Measurements from ENCODE around the gene ELOF1. TPM values are rescaled to one million over a fixed set of nuclear protein-coding genes. Genes with fewer than 3 reads are reported as not detected.
"Not testable (repeated sequence)": the region's sequence is repeated elsewhere in the genome, so short reads cannot be mapped to it uniquely, and the experiment has no call there.

The ELOF1 gene
- 70.5 TPM for polyA plus RNA-seq (2013, experiment 1 of 2)
- 70.0 TPM for polyA plus RNA-seq (2013, experiment 2 of 2)

- H3K79me1 ChIP-seq (replicated peaks; ENCODE audit: low read length, poor library complexity, severe bottlenecking): peaks cover 22% of the 10 kb centered on the region
- peak within 1 kb of the TSS; percentile 47 for H4K8ac ChIP-seq (ENCODE audit: low read length)
- no peak within 1 kb of the TSS for H2BK12ac ChIP-seq (ENCODE audit: low read length in 2 of 2)
- H2BK15ac ChIP-seq (ENCODE audit: low read depth, poor library complexity, severe bottlenecking): no peak within 1 kb of the TSS
- H3K23ac ChIP-seq (ENCODE audit: low read length in 2 of 2): no peak within 1 kb of the TSS
- 11% methylated on average over 49 of the region's 57 CpGs for WGBS
- H2AK5ac ChIP-seq (ENCODE audit: low read length, severe bottlenecking): no peak within 1 kb of the TSS
- no peaks in the 10 kb centered on the region for H3K9me3 ChIP-seq (ENCODE audit: control insufficient read depth, low read length)
- peak within 1 kb of the TSS in 1 of 2 experiments; percentile 38 for H3K18ac ChIP-seq (ENCODE audit: low read depth in 1 of 2, low read length in 2 of 2)
- H3K27ac ChIP-seq (ENCODE audit: low read length, poor library complexity, severe bottlenecking): peak within 1 kb of the TSS; percentile 22
- peak within 1 kb of the TSS; percentile 81 to 99 for H3K4me3 ChIP-seq (ENCODE audit: insufficient read depth in 1 of 2, low read depth in 1 of 2, low read length in 2 of 2)
- H3K27me3 ChIP-seq (ENCODE audit: control insufficient read depth in 1 of 2, insufficient read depth in 1 of 2, low read length in 2 of 2): no peaks in the 10 kb centered on the region
- DNase-seq: peak; percentile 98
- peak within 1 kb of the TSS in 1 of 2 experiments; percentile 58 for H3K4ac ChIP-seq (ENCODE audit: low read depth in 1 of 2, low read length in 2 of 2)
- H3K4me1 ChIP-seq (ENCODE audit: control insufficient read depth, insufficient read depth, low read depth, low read length): peaks cover 9% of the 10 kb centered on the region
- no peak within 1 kb of the TSS for H4K91ac ChIP-seq (ENCODE audit: low read length)
- H2BK120ac ChIP-seq (ENCODE audit: low read depth, low read length): no peak within 1 kb of the TSS
- peak within 1 kb of the TSS; percentile 96 for H3K9ac ChIP-seq (ENCODE audit: low read length)
- peak within 1 kb of the TSS; percentile 87 for H3K4me2 ChIP-seq (ENCODE audit: low read length, poor library complexity, severe bottlenecking)
- H2BK5ac ChIP-seq (ENCODE audit: low read depth, low read length, poor library complexity, severe bottlenecking): no peak within 1 kb of the TSS
- peak within 1 kb of the TSS; percentile 46 for H2AFZ ChIP-seq (ENCODE audit: low read depth, low read length)
- H3K36me3 ChIP-seq (ENCODE audit: control insufficient read depth in 1 of 2, insufficient read depth in 2 of 2, low read depth in 1 of 2, low read length in 2 of 2): peaks cover 14 to 24% of the 10 kb centered on the region in 2 experiments
- H3K14ac ChIP-seq (ENCODE audit: low read length in 2 of 2): peak within 1 kb of the TSS in 1 of 2 experiments; percentile 58
Measured at GRCh38 chr19:11558881-11559828, at the start of gene ELOF1. Gene ELOF1, minus strand, starts transcription at chr19:11559230. Its CDS starts 4,883 bp downstream, at chr19:11554347.

- no peak for DNase-seq
- WGBS: 97% methylated on average over 8 of the region's 8 CpGs
Measured at GRCh38 chr19:11606484-11606883, 47.5 kb upstream of the ELOF1 start.

DNA sequence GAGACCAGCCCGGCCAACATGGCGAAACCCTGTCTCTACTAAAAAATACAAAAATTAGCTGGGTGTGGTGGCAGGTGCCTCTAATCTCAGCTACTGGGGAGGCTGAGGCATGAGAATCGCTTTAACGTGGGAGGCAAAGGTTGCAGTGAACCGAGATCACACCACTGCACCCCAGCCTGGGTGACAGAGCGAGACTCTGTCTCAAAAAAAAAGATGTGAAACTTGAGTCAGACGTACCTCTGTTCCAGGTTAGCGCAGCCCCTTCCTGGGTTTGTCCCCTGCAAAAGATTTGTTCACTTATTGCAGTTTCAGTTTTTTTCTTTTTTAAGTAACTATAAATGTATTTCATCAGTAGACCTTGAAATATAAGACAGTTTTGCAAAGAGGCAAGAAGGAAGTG is 40.7 kb upstream of the ELOF1 start:
- H3K14ac ChIP-seq (ENCODE audit: low read length in 2 of 2); H2BK120ac ChIP-seq (ENCODE audit: low read depth, low read length); H2BK5ac ChIP-seq (ENCODE audit: low read depth, low read length, poor library complexity, severe bottlenecking); H4K8ac ChIP-seq (ENCODE audit: low read length); H2AFZ ChIP-seq (ENCODE audit: low read depth, low read length); DNase-seq; H3K4ac ChIP-seq (ENCODE audit: low read depth in 1 of 2, low read length in 2 of 2); H3K4me2 ChIP-seq (ENCODE audit: low read length, poor library complexity, severe bottlenecking); H3K18ac ChIP-seq (ENCODE audit: low read depth in 1 of 2, low read length in 2 of 2); H2AK5ac ChIP-seq (ENCODE audit: low read length, severe bottlenecking); H3K9me3 ChIP-seq (ENCODE audit: control insufficient read depth, low read length); H2BK12ac ChIP-seq (ENCODE audit: low read length in 2 of 2); H3K9ac ChIP-seq (ENCODE audit: low read length); H3K27ac ChIP-seq (ENCODE audit: low read length, poor library complexity, severe bottlenecking); H3K27me3 ChIP-seq (ENCODE audit: control insufficient read depth in 1 of 2, insufficient read depth in 1 of 2, low read length in 2 of 2); H3K4me3 ChIP-seq (ENCODE audit: insufficient read depth in 1 of 2, low read depth in 1 of 2, low read length in 2 of 2); H3K4me1 ChIP-seq (ENCODE audit: control insufficient read depth, insufficient read depth, low read depth, low read length); H3K23ac ChIP-seq (ENCODE audit: low read length in 2 of 2); H3K79me1 ChIP-seq (replicated peaks; ENCODE audit: low read length, poor library complexity, severe bottlenecking); H2BK15ac ChIP-seq (ENCODE audit: low read depth, poor library complexity, severe bottlenecking); H4K91ac ChIP-seq (ENCODE audit: low read length): not testable (repeated sequence)
- 99% methylated on average over 7 of the region's 8 CpGs for WGBS
- H3K36me3 ChIP-seq (ENCODE audit: control insufficient read depth in 1 of 2, insufficient read depth in 2 of 2, low read depth in 1 of 2, low read length in 2 of 2): peaks cover 16 to 27% of the 10 kb centered on the region in 2 experiments

More at GRCh38 chr19:11606484-11606883, 47.5 kb upstream of the ELOF1 start:
- no peak overlapping the region for H4K8ac ChIP-seq (ENCODE audit: low read length)
- H2AK5ac ChIP-seq (ENCODE audit: low read length, severe bottlenecking): no peak overlapping the region
- H3K27me3 ChIP-seq (ENCODE audit: control insufficient read depth in 1 of 2, insufficient read depth in 1 of 2, low read length in 2 of 2): no peaks in the 10 kb centered on the region
- no peak overlapping the region for H3K18ac ChIP-seq (ENCODE audit: low read depth in 1 of 2, low read length in 2 of 2)
- H3K79me1 ChIP-seq (replicated peaks; ENCODE audit: low read length, poor library complexity, severe bottlenecking): peaks cover 10% of the 10 kb centered on the region
- H3K27ac ChIP-seq (ENCODE audit: low read length, poor library complexity, severe bottlenecking): no peak overlapping the region
- H2BK12ac ChIP-seq (ENCODE audit: low read length in 2 of 2): no peak overlapping the region
- no peak overlapping the region for H3K9ac ChIP-seq (ENCODE audit: low read length)
- H3K4me3 ChIP-seq (ENCODE audit: insufficient read depth in 1 of 2, low read depth in 1 of 2, low read length in 2 of 2): no peak overlapping the region
- H3K23ac ChIP-seq (ENCODE audit: low read length in 2 of 2): no peak overlapping the region
- no peak overlapping the region for H3K4me2 ChIP-seq (ENCODE audit: low read length, poor library complexity, severe bottlenecking)
- peaks cover 28 to 38% of the 10 kb centered on the region in 2 experiments for H3K36me3 ChIP-seq (ENCODE audit: control insufficient read depth in 1 of 2, insufficient read depth in 2 of 2, low read depth in 1 of 2, low read length in 2 of 2)
- no peak overlapping the region for H2AFZ ChIP-seq (ENCODE audit: low read depth, low read length)
- H3K14ac ChIP-seq (ENCODE audit: low read length in 2 of 2): no peak overlapping the region
- H2BK5ac ChIP-seq (ENCODE audit: low read depth, low read length, poor library complexity, severe bottlenecking): no peak overlapping the region
- no peak overlapping the region for H2BK120ac ChIP-seq (ENCODE audit: low read depth, low read length)
- H4K91ac ChIP-seq (ENCODE audit: low read length): no peak overlapping the region
- no peaks in the 10 kb centered on the region for H3K4me1 ChIP-seq (ENCODE audit: control insufficient read depth, insufficient read depth, low read depth, low read length)
- no peak overlapping the region for H3K4ac ChIP-seq (ENCODE audit: low read depth in 1 of 2, low read length in 2 of 2)
- H3K9me3 ChIP-seq (ENCODE audit: control insufficient read depth, low read length): peaks cover 4% of the 10 kb centered on the region
- H2BK15ac ChIP-seq (ENCODE audit: low read depth, poor library complexity, severe bottlenecking): no peak overlapping the region

- Histone ChIP-seq H3K4ac (ENCODE audit: low read depth in 1 of 2, low read length in 2 of 2) (no peak overlapping the region), H3K18ac (ENCODE audit: low read depth in 1 of 2, low read length in 2 of 2) (no peak overlapping the region), H2AFZ (ENCODE audit: low read depth, low read length) (no peak overlapping the region), H3K27ac (ENCODE audit: low read length, poor library complexity, severe bottlenecking) (no peak overlapping the region), H3K23ac (ENCODE audit: low read length in 2 of 2) (no peak overlapping the region), H3K36me3 (ENCODE audit: control insufficient read depth in 1 of 2, insufficient read depth in 2 of 2, low read depth in 1 of 2, low read length in 2 of 2) (peaks cover 7 to 21% of the 10 kb centered on the region in 2 experiments), H2BK5ac (ENCODE audit: low read depth, low read length, poor library complexity, severe bottlenecking) (no peak overlapping the region), H2BK120ac (ENCODE audit: low read depth, low read length) (no peak overlapping the region), H3K4me3 (ENCODE audit: insufficient read depth in 1 of 2, low read depth in 1 of 2, low read length in 2 of 2) (peak overlapping the region in 1 of 2 experiments; percentile 83), H3K79me1 (replicated peaks; ENCODE audit: low read length, poor library complexity, severe bottlenecking) (peaks cover 3% of the 10 kb centered on the region), H2BK12ac (ENCODE audit: low read length in 2 of 2) (no peak overlapping the region), H4K8ac (ENCODE audit: low read length) (no peak overlapping the region), H3K4me2 (ENCODE audit: low read length, poor library complexity, severe bottlenecking) (peak overlapping the region; percentile 65), H3K9me3 (ENCODE audit: control insufficient read depth, low read length) (no peaks in the 10 kb centered on the region), H4K91ac (ENCODE audit: low read length) (no peak overlapping the region), H3K27me3 (ENCODE audit: control insufficient read depth in 1 of 2, insufficient read depth in 1 of 2, low read length in 2 of 2) (no peaks in the 10 kb centered on the region), H3K4me1 (ENCODE audit: control insufficient read depth, insufficient read depth, low read depth, low read length) (peaks cover 6% of the 10 kb centered on the region), H2AK5ac (ENCODE audit: low read length, severe bottlenecking) (no peak overlapping the region), H3K14ac (ENCODE audit: low read length in 2 of 2) (no peak overlapping the region), H3K9ac (ENCODE audit: low read length) (peak overlapping the region; percentile 97), H2BK15ac (ENCODE audit: low read depth, poor library complexity, severe bottlenecking) (no peak overlapping the region)
- DNase-seq: no peak
- 100% methylated on average over 2 of the region's 2 CpGs for WGBS
Measured at GRCh38 chr19:11598746-11599145, 39.7 kb upstream of the ELOF1 start.

All from mesenchymal stem cell (in vitro differentiated cells and primary cell).